NCI-H146 treated with DMSO at 0.1 percent for 48 hours (cell line): ENCODE measurements around the gene AQP11.

Experiments
- DNase-seq: peaks from one replicate; lab custom pipeline; 2025; ENCODE audit not compliant: unreplicated experiment; lab: John Stamatoyannopoulos, UW

Gene AQP11

GRCh38 chr11:77658213-77659013 lies 68.7 kb downstream of the AQP11 start:
- no peak for DNase-seq
